NCI-H748 treated with DMSO at 0.1 percent for 48 hours (cell line): Measurements from ENCODE around the gene GPR50.

Source experiments
- DNase-seq: peaks from one replicate; lab custom pipeline; 2025; lab: John Stamatoyannopoulos, UW

GPR50 gene

DNA sequence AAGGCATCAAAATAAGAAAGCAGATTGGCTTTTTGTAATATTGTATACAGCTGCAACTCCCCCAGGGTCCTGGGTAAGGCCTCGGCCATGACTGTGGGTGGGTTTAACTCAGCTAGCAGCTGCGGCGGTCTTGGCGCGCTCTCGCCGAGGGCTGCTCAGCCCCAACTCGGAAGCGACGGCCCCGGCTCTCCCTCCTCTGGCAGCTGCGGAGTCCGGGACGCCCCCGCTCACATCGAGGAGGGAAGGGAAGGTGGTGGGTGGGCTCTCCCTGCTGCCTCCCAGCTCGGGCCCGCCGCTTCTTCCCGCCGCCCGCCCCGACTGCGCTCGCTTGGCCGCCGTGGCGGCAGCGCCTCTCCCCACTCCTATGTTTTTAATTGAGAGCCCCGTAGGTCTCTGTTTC, 51.2 kb downstream of the GPR50 start:
- no peak for DNase-seq

DNA sequence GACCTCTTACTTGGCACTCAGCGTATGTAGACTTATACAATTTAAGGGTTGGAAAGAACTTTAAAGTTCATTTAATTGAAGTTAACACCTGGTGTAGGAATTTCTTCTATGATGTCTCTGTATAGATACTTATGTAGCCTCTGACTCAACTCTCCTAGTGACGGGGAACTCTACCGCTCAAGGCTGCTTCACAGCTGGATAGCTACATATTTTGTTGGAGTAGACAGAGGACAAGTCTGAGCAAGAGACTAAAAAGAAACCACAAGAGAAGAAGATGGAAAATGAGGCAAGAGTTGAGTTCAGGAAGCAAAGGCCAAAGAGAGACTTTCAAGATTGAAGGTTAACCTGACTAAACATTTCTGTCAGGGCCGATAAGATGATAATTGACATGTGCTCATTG, 52.6 kb downstream of the GPR50 start:
- no peak for DNase-seq
